Ovary (tissue), 9 donors: ENCODE data around the gene NAALADL2. TPM values are rescaled to one million over a fixed set of nuclear protein-coding genes. Genes with fewer than 3 reads are reported as not detected.

ENCODE experiments used
- DNase-seq, 5 donors: peaks; one replicate each; pipeline ENCODE4 v3.0.0-alpha.2; 2019 to 2020
- H3K27ac ChIP-seq, 2 donors: fragments of 200-600 bp; one replicate each; pipeline versions ENCODE4 v1.5.1 to v1.8.0; 2019 to 2022
- H3K27me3 ChIP-seq: fragments of 200-600 bp; one replicate; pipeline ENCODE4 v1.8.0; 2022
- H3K36me3 ChIP-seq: fragments of 200-600 bp; sonication (generic); one replicate; pipeline ENCODE4 v1.5.1; 2019
- H3K4me1 ChIP-seq: one replicate; pipeline ENCODE4 v1.8.1; 2013; ENCODE audit warnings: mild to moderate bottlenecking, moderate library complexity; ENCODE audit not compliant: insufficient read depth
- H3K4me3 ChIP-seq: fragments of 200-600 bp; sonication (generic); one replicate; pipeline ENCODE4 v1.5.1; 2017
- H3K9me3 ChIP-seq, 2 donors: fragments of 200-600 bp in 1 of 2; sonication (generic) in 1 of 2; one replicate each; pipeline versions ENCODE4 v1.5.1 to v1.8.1; 2013 to 2019; ENCODE audit warnings: mild to moderate bottlenecking in 1 of 2, moderate library complexity in 1 of 2
- CTCF ChIP-seq, 3 donors: fragments of 450-650 bp in 2 of 3; fragments of 200-600 bp in 1 of 3; IDR thresholded peaks; one replicate each; pipeline versions ENCODE4 v1.5.1 to v1.8.0; 2016 to 2022; ENCODE audit warnings: antibody characterized with exemption in 3 of 3, mild to moderate bottlenecking in 1 of 3
- EP300 ChIP-seq: sonication (generic); formaldehyde crosslinking; IDR thresholded peaks from one replicate; pipeline ENCODE4 v1.6.1; 2017; ENCODE audit warnings: antibody characterized with exemption
- POLR2A ChIP-seq: fragments of 450-650 bp; IDR thresholded peaks from one replicate; pipeline ENCODE4 v1.6.1; 2017; ENCODE audit warnings: antibody characterized with exemption, mild to moderate bottlenecking, moderate library complexity
- WGBS, 3 donors: extraction: QIAGEN DNeasy Blood & Tissue Kit in 1 of 3; methylation state at CpG; one replicate each; pipeline versions ENCODE4 v1.1.5 to v1.1.7; 2013 to 2017; 5-methylcytosine and 5-hydroxymethylcytosine counted together
- intact Hi-C, 4 donors: fragments of 100-400 bp; cut with DNase I; formaldehyde crosslinking; loops; one replicate each; pipeline versions ENCODE4 v1.11.0 to v1.15.1; 2022 to 2023
- polyA plus RNA-seq, 2 donors: library from polyadenylated mRNA; stranded (reverse); fragments of 200-250 nt in 1 of 2; fragments of 350-450 nt in 1 of 2; fragmentation: Illumina TruSeq in 1 of 2; extraction: RNeasy Lipid Tissue Mini Kit (QIAGEN cat#74804) in 1 of 2; gene quantifications; one replicate each; pipeline ENCODE4 v1.2.3, GENCODE V29; 2013 to 2014
- total RNA-seq, 7 donors: library from RNA; depleted of rRNA in 2 of 7; stranded (reverse); fragments of >200 nt in 2 of 7; fragmentation: NEBNext Ultra II Directional in 3 of 7; extraction: Animal tissue kit (Norgen Biotek cat#: 25700) in 3 of 7; gene quantifications; one replicate each; pipeline versions ENCODE4 v1.1.0 to v1.2.4, GENCODE V29; 2016 to 2023
- donor health status: DM: no; HTN: no; CAD: no; lungs with moderate emphysema.
- donor health status: DM: no; HTN: no; CAD: no.
- donor health status: Bipolar disorder and iron deficiency.
- donor health status: DM: yes; HTN: yes; CAD: no.
- donor health status: DM: no; HTN: no; CAD: no.
- donor health status: DM: yes; HTN: yes; CAD: no.

NAALADL2 gene
- total and polyA plus RNA-seq, 9 donors: 2.3 to 29.3 (median 15.2) TPM

GRCh38 chr3:175346573-175347356 is 487.6 kb downstream of the NAALADL2 start:
- WGBS, 3 donors: 56 to 58% (median 57%) methylated on average over 8 of the region's 8 CpGs
- Histone ChIP-seq H3K36me3 (no peaks in the 10 kb centered on the region), H3K27ac (no peak overlapping the region), H3K4me1 (no peaks in the 10 kb centered on the region), H3K27me3 (no peaks in the 10 kb centered on the region), H3K4me3 (no peak overlapping the region), H3K9me3 (no peaks in the 10 kb centered on the region)
- intact Hi-C loops: no loop called here
- no peak for TF ChIP-seq CTCF (IDR thresholded peaks at IDR 0.05)
- TF ChIP-seq POLR2A: no peak
- no peak for TF ChIP-seq EP300
- DNase-seq: peak; percentile 23 to 59 (median 44)

- Histone ChIP-seq H3K27me3 (no peaks in the 10 kb centered on the region), H3K27ac (no peak overlapping the region), H3K9me3 (no peaks in the 10 kb centered on the region), H3K36me3 (no peaks in the 10 kb centered on the region), H3K4me1 (no peaks in the 10 kb centered on the region), H3K4me3 (no peak overlapping the region)
- no peak for DNase-seq
- intact Hi-C loops: no loop called here
- TF ChIP-seq EP300: no peak
- TF ChIP-seq POLR2A: no peak
- no peak for TF ChIP-seq CTCF (IDR thresholded peaks at IDR 0.05)
- 93 to 100% (median 99%) methylated on average over 2 of the region's 2 CpGs for WGBS, 3 donors
These were observed 490.0 kb downstream of the NAALADL2 start for GRCh38 chr3:175349168-175349567.

DNA sequence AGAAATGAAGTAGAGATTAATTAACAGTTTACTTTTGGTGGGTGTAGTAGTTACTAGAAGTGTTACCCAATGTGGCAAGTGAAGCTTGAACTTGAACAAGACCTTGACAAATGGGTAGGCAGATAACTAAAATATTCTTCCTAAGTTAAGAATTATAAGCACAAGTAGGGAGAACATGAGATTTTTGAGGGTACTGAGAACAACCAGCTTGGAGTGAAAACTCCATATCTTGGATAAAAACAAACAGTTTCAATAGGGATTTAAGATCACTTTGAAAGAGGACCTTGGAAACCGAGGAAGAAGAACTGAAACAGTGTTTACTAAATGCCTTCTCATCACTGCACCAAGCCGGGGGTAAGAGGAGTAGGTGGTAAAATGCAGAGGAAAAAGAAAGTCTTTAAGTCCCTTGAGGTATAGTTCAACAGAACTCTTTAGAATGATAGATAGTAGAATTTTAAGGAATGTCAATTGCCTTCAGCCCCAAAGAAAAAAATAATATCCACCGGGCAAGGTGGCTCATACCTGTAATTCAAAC is 496.7 kb downstream of the NAALADL2 start:
- H3K27me3 ChIP-seq: no peaks in the 10 kb centered on the region
- H3K36me3 ChIP-seq: no peaks in the 10 kb centered on the region
- intact Hi-C loops: no loop called here
- H3K27ac ChIP-seq: no peak overlapping the region
- 92 to 97% (median 95%) methylated on average over 3 of the region's 3 CpGs for WGBS, 3 donors
- H3K9me3 ChIP-seq: no peaks in the 10 kb centered on the region
- H3K4me3 ChIP-seq: no peak overlapping the region
- H3K4me1 ChIP-seq: no peaks in the 10 kb centered on the region
- no peak for DNase-seq
- TF ChIP-seq CTCF (IDR thresholded peaks at IDR 0.05): no peak
- no peak for TF ChIP-seq EP300
- no peak for TF ChIP-seq POLR2A

DNA sequence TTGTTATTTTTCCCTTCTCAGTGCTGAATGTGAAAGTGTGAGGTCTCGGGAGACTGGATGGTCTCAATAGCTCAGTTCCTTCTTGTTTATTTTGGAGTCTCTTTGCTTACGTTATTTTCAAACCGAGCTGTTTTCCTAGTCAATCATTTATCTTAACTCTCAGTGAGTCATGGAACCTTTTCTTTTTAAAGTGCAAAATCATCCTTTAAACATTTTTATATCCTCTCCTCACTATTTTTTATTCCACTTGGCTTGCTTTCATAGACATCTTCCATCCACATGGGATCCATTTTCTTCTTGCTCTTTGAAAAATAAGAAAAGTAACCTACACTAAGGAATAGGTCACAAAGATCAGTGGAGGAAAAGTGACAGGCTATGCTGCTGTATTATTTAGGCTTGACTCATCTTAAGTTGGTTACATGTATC is 497.8 kb downstream of the NAALADL2 start:
- intact Hi-C loops: no loop called here
- no peaks in the 10 kb centered on the region for H3K27me3 ChIP-seq
- WGBS, 3 donors: 60 to 63% (median 61%) methylated on average over 3 of the region's 3 CpGs

More for the DNA sequence above, 497.8 kb downstream of the NAALADL2 start:
- Histone ChIP-seq H3K9me3 (no peaks in the 10 kb centered on the region), H3K4me3 (no peak overlapping the region), H3K27ac (no peak overlapping the region), H3K36me3 (no peaks in the 10 kb centered on the region), H3K4me1 (no peaks in the 10 kb centered on the region)
- TF ChIP-seq POLR2A: no peak
- TF ChIP-seq CTCF (IDR thresholded peaks at IDR 0.05): no peak
- no peak for TF ChIP-seq EP300
- no peak for DNase-seq
